H1 (cell line): Measurements from ENCODE around the gene DGKH. TPM values are rescaled to one million over a fixed set of nuclear protein-coding genes. Genes with fewer than 3 reads are reported as not detected.

Source experiments
- CTCF ChIA-PET: fragments of 300-600 bp; sonication (Branson Sonifier 250); formaldehyde crosslinking; loops from one replicate; lab custom pipeline; 2021; ENCODE audit not compliant: partially characterized antibody; lab: Charles Lee
- POLR2A ChIA-PET: fragments of 300-600 bp; sonication (Branson Sonifier 250); formaldehyde crosslinking; loops from one replicate; lab custom pipeline; 2021; ENCODE audit warnings: inconsistent platforms; ENCODE audit not compliant: partially characterized antibody; lab: Charles Lee
- DNase-seq, 2 experiments: peaks; one replicate each; pipeline versions ENCODE4 v3.0.0 to v3.0.0-alpha.2; 2010 to 2022; ENCODE audit warnings: low spot score in 2 of 2, low read depth in 1 of 2, mixed read lengths in 1 of 2
- FAIRE-seq: peaks from 2 replicates; lab custom pipeline; 2011; peaks lifted over from hg19 to GRCh38; lab: Jason Lieb, UNC
- H2AFZ ChIP-seq: 2 replicates; pipeline ENCODE4 v1.8.1; 2012; ENCODE audit warnings: low read length, inconsistent platforms
- H2AK5ac ChIP-seq: 2 replicates; pipeline ENCODE4 v1.6.1; 2013; ENCODE audit warnings: low read depth, low read length
- H2BK120ac ChIP-seq: replicated peaks from 2 replicates; pipeline ENCODE3; 2013; ENCODE audit warnings: low read depth, low read length, inconsistent platforms
- H2BK12ac ChIP-seq: 2 replicates; pipeline ENCODE4 v1.6.1; 2013; ENCODE audit warnings: low read depth, low read length
- H2BK15ac ChIP-seq: 2 replicates; pipeline ENCODE4 v1.6.1; 2013; ENCODE audit warnings: low read length
- H2BK20ac ChIP-seq: 2 replicates; pipeline ENCODE4 v1.6.1; 2013; ENCODE audit warnings: low read length
- H2BK5ac ChIP-seq: 2 replicates; pipeline ENCODE4 v1.6.1; 2013; ENCODE audit warnings: low read depth, low read length
- H3K14ac ChIP-seq: 2 replicates; pipeline ENCODE4 v1.6.1; 2013; ENCODE audit warnings: inconsistent platforms; ENCODE audit not compliant: insufficient read length
- H3K18ac ChIP-seq: 2 replicates; pipeline ENCODE4 v1.6.1; 2013; ENCODE audit warnings: low read length; ENCODE audit errors: extremely low read depth
- H3K23ac ChIP-seq: 2 replicates; pipeline ENCODE4 v1.6.1; 2013; ENCODE audit warnings: inconsistent platforms; ENCODE audit not compliant: insufficient read length
- H3K23me2 ChIP-seq: 2 replicates; pipeline ENCODE4 v1.6.1; 2013; ENCODE audit warnings: low read depth, low read length
- H3K27ac ChIP-seq: 2 replicates; pipeline ENCODE4 v1.6.1; 2011; ENCODE audit warnings: low read depth, low read length, inconsistent platforms
- H3K27me3 ChIP-seq, 4 experiments: replicated peaks in 1 of 4; 1 replicate in 1 of 4; 2 replicates in 3 of 4; pipeline versions ENCODE4 v1.6.1 to v1.8.1; 2011 to 2013; ENCODE audit warnings: low read length in 3 of 4, mild to moderate bottlenecking in 3 of 4, inconsistent platforms in 2 of 4, mixed read lengths in 2 of 4, moderate library complexity in 1 of 4; ENCODE audit not compliant: control insufficient read depth in 3 of 4, insufficient read depth in 3 of 4; ENCODE audit errors: extremely low read depth in 1 of 4
- H3K36me3 ChIP-seq, 4 experiments: 2 replicates each; pipeline versions ENCODE4 v1.6.1 to v1.8.1; 2011 to 2013; ENCODE audit warnings: mild to moderate bottlenecking in 4 of 4, low read length in 3 of 4, moderate library complexity in 2 of 4, control low read depth in 1 of 4, inconsistent platforms in 1 of 4; ENCODE audit not compliant: insufficient read depth in 4 of 4, control insufficient read depth in 2 of 4
- H3K4ac ChIP-seq: replicated peaks from 2 replicates; pipeline ENCODE3; 2013; ENCODE audit warnings: low read length, low read depth, mixed read lengths, inconsistent platforms; ENCODE audit not compliant: insufficient read length
- H3K4me1 ChIP-seq, 4 experiments: replicated peaks in 1 of 4; 1 replicate in 1 of 4; 2 replicates in 3 of 4; pipeline versions ENCODE4 v1.6.1 to v1.8.1; 2011 to 2013; ENCODE audit warnings: low read length in 3 of 4, inconsistent platforms in 2 of 4, mixed read lengths in 1 of 4; ENCODE audit not compliant: insufficient read depth in 4 of 4, control insufficient read depth in 3 of 4
- H3K4me2 ChIP-seq, 2 experiments: 2 replicates each; pipeline versions ENCODE4 v1.6.1 to v1.8.1; 2011 to 2013; ENCODE audit warnings: low read depth in 2 of 2, low read length in 2 of 2, control low read depth in 1 of 2, inconsistent platforms in 1 of 2, mild to moderate bottlenecking in 1 of 2; ENCODE audit not compliant: insufficient read depth in 1 of 2
- H3K4me3 ChIP-seq, 4 experiments: fragments of 200-600, 300-600 bp in 1 of 4; sonication (generic), shearing (Covaris generic), sonication (Bioruptor Twin) in 1 of 4; 2 replicates each; pipeline versions ENCODE4 v1.5.1 to v1.8.1; 2011 to 2016; ENCODE audit warnings: low read length in 4 of 4, low read depth in 3 of 4, control low read depth in 2 of 4, inconsistent platforms in 2 of 4, mild to moderate bottlenecking in 2 of 4, mixed read lengths in 1 of 4, moderate library complexity in 1 of 4; ENCODE audit not compliant: insufficient read depth in 2 of 4; ENCODE audit errors: extremely low read depth in 1 of 4
- H3K56ac ChIP-seq: replicated peaks from 2 replicates; pipeline ENCODE3; 2013; ENCODE audit warnings: low read depth, mild to moderate bottlenecking, mixed read lengths, low read length, inconsistent platforms; ENCODE audit not compliant: insufficient read length
- H3K79me1 ChIP-seq: 2 replicates; pipeline ENCODE4 v1.6.1; 2013; ENCODE audit warnings: low read depth, low read length, control low read depth
- H3K79me2 ChIP-seq, 2 experiments: 2 replicates each; pipeline versions ENCODE4 v1.6.1 to v1.8.1; 2012 to 2013; ENCODE audit warnings: low read length in 2 of 2, mild to moderate bottlenecking in 2 of 2, inconsistent platforms in 1 of 2; ENCODE audit not compliant: insufficient read depth in 2 of 2, control insufficient read depth in 1 of 2
- H3K9ac ChIP-seq, 4 experiments: replicated peaks in 1 of 4; 1 replicate in 1 of 4; 2 replicates in 3 of 4; pipeline versions ENCODE4 v1.6.1 to v1.8.1; 2011 to 2013; ENCODE audit warnings: low read depth in 3 of 4, low read length in 3 of 4, control low read depth in 2 of 4, mild to moderate bottlenecking in 2 of 4, moderate library complexity in 2 of 4, inconsistent platforms in 1 of 4; ENCODE audit errors: extremely low read depth in 1 of 4
- H3K9me3 ChIP-seq, 2 experiments: 2 replicates each; pipeline versions ENCODE4 v1.6.1 to v1.8.1; 2012 to 2013; ENCODE audit warnings: mild to moderate bottlenecking in 2 of 2, moderate library complexity in 2 of 2, control low read depth in 1 of 2, inconsistent platforms in 1 of 2, low read depth in 1 of 2, low read length in 1 of 2, mixed read lengths in 1 of 2; ENCODE audit not compliant: insufficient read depth in 2 of 2
- H4K20me1 ChIP-seq, 2 experiments: replicated peaks in 1 of 2; 2 replicates each; pipeline versions ENCODE3 to v1.8.1; 2011 to 2013; ENCODE audit warnings: inconsistent platforms in 2 of 2, low read length in 2 of 2, mild to moderate bottlenecking in 1 of 2; ENCODE audit not compliant: insufficient read depth in 2 of 2, control insufficient read depth in 1 of 2
- H4K5ac ChIP-seq: 2 replicates; pipeline ENCODE4 v1.6.1; 2013; ENCODE audit warnings: low read length, low read depth, mixed read lengths, inconsistent platforms; ENCODE audit not compliant: insufficient read length
- H4K8ac ChIP-seq: 2 replicates; pipeline ENCODE4 v1.8.0; 2013; ENCODE audit warnings: mild to moderate bottlenecking, moderate library complexity, low read length, inconsistent platforms; ENCODE audit not compliant: insufficient read depth; ENCODE audit errors: extremely low read depth
- H4K91ac ChIP-seq: replicated peaks from 2 replicates; pipeline ENCODE3; 2013; ENCODE audit warnings: low read length, mixed read lengths, inconsistent platforms; ENCODE audit not compliant: insufficient read length
- CTCF ChIP-seq, 3 experiments: IDR thresholded peaks; 1 replicate in 2 of 3; 2 replicates in 1 of 3; pipeline versions ENCODE4 v1.5.1 to v1.6.1; 2011; ENCODE audit warnings: low read length in 3 of 3, mild to moderate bottlenecking in 3 of 3, inconsistent platforms in 2 of 3, low read depth in 1 of 3, moderate library complexity in 1 of 3; ENCODE audit not compliant: insufficient read depth in 1 of 3; ENCODE audit errors: control extremely low read depth in 1 of 3
- POU5F1 ChIP-seq: IDR thresholded peaks from 2 replicates; pipeline ENCODE4 v1.6.1; 2011; ENCODE audit warnings: low read depth, mild to moderate bottlenecking, low read length, moderate library complexity
- TBP ChIP-seq: IDR thresholded peaks from 2 replicates; pipeline ENCODE4 v1.6.1; 2011; ENCODE audit warnings: low read depth, low read length, improper control_type of control experiment
- WGBS, 2 experiments: shearing (Covaris generic) in 1 of 2; methylation state at CpG; one replicate each; pipeline versions ENCODE4 v1.1.6 to v1.1.7; 2013 to 2015; ENCODE audit warnings: low lambda C conversion rate in 2 of 2, mixed read lengths in 2 of 2, inconsistent platforms in 1 of 2, low coverage in 1 of 2, missing lambda C conversion rate in 1 of 2; ENCODE audit not compliant: insufficient replicate concordance in 2 of 2, insufficient coverage in 1 of 2, insufficient read length in 1 of 2; ENCODE audit errors: extremely low coverage in 1 of 2, missing lambda C conversion rate in 1 of 2; 5-methylcytosine and 5-hydroxymethylcytosine counted together
- polyA plus RNA-seq, 7 experiments: library from polyadenylated mRNA; depleted of rRNA in 3 of 7; stranded (reverse) in 5 of 7; unstranded in 2 of 7; fragments of >200 nt in 5 of 7; fragments of 200-250 nt in 2 of 7; gene quantifications; 1 replicate in 5 of 7; 2 replicates in 1 of 7; 4 replicates in 1 of 7; pipeline versions ENCODE4 v1.2.1 to v1.2.3, GENCODE V29; 2011 to 2013; ENCODE audit warnings: missing spikeins in 2 of 7, mixed read lengths in 2 of 7
- total RNA-seq: library from RNA; stranded (reverse); fragmentation: NEBNext Ultra II Directional; extraction: Animal tissue kit (Norgen Biotek cat#: 25700); gene quantifications from 2 replicates; pipeline ENCODE4 v1.2.1, GENCODE V29; 2021

Gene DGKH
- total and polyA plus RNA-seq, 2 of the 8 experiments (the other 6 are each of a cell fraction or from before 2014, with no cell fraction given): 2.1 to 7.9 TPM

DNA sequence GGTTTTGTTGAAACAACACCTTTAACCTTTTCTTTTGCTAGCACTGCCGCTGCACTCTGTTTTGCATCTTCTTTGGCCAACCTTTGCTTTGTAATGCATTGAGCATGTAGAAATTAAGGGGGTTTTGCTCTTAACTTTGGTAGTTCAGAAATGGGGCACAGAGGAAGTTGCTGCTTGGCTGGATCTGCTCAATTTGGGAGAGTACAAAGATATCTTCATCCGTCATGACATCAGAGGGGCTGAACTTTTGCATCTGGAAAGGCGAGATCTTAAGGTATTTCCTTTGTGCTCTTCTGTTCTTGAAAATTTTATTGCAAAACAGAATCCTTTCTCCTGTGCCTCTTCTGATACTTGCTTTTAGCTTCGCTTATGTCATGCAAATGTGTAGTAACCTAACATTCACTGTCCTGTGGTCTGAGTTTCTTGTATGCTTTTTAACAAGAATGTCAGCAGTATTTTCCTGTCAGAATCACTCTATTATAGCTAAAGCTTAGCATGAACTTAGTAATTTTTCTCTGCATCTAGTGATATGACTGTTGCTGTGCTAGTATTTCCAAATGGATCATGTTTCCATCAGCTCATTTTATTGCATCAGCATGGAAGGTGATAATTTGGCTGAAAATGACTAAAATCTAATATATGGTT is 172.8 kb downstream of the DGKH start:
- Histone ChIP-seq H3K9ac (no peak overlapping the region; a peak in 1 of 7 replicates), H4K5ac (no peak overlapping the region), H3K4me2 (peak overlapping the region; percentile 50 to 63), H3K27me3 (no peaks in the 10 kb centered on the region), H2AFZ (no peak overlapping the region), H2BK5ac (no peak overlapping the region), H3K14ac (no peak overlapping the region), H2AK5ac (no peak overlapping the region), H2BK15ac (no peak overlapping the region), H3K27ac (peak overlapping the region; percentile 14; the same call in 1 of the 2 replicates), H3K4me1 (peaks cover 0 to 9% (median 5%) of the 10 kb centered on the region in 4 experiments; a peak in 3 of 7 replicates), H3K4me3 (no peak overlapping the region), H4K20me1 (no peaks in the 10 kb centered on the region), H2BK120ac (no peak overlapping the region), H3K4ac (no peak overlapping the region), H3K23me2 (no peaks in the 10 kb centered on the region; the same call in 1 of the 2 replicates), H4K91ac (no peak overlapping the region), H3K36me3 (peaks cover 0 to 3% (median 0%) of the 10 kb centered on the region in 4 experiments; a peak in 1 of 8 replicates), H3K79me1 (no peaks in the 10 kb centered on the region), H2BK12ac (no peak overlapping the region), H3K79me2 (no peaks in the 10 kb centered on the region), H2BK20ac (no peak overlapping the region), H3K9me3 (no peaks in the 10 kb centered on the region), H3K56ac (no peak overlapping the region), H3K23ac (no peak overlapping the region), H3K18ac (no peak overlapping the region), H4K8ac (no peak overlapping the region)
- POLR2A ChIA-PET: interaction anchor here (1.2 kb wide), 1 partner anchor 51 kb away, joined by 3 read pairs; the partner anchor contains the start of gene AKAP11
- CTCF ChIA-PET: no interaction called here
- DNase-seq: no peak
- 55% methylated on average over 4 of the region's 4 CpGs; no CpG with 5 or more reads in 1 of the 2 experiments for WGBS, 2 experiments
- FAIRE-seq: peak; percentile 58
- TF ChIP-seq TBP (no peak), POU5F1 (no peak), CTCF (IDR thresholded peaks at IDR 0.05; ENCODE audit: control extremely low read depth in 1 of 3, insufficient read depth in 1 of 3, low read depth in 1 of 3, low read length in 3 of 3) (no peak)
